Stimulated activated CD8-positive, alpha-beta memory T cell treated with anti-CD3 and anti-CD28 coated beads, Interleukin-12 subunit alpha, Interleukin-12 subunit beta, amount 100 ng/mL, for 24 hours (primary cell): ENCODE results near the gene NLRP6.
"Not testable (repeated sequence)": the region's sequence is repeated elsewhere in the genome, so short reads cannot be mapped to it uniquely, and the experiment has no call there.

ENCODE experiments used
- DNase-seq: peaks from one replicate; pipeline ENCODE4 v3.0.0-alpha.2; 2020; ENCODE audit errors: extremely low read depth

NLRP6 gene

GRCh38 chr11:256952-257737 is 21.1 kb upstream of the NLRP6 start:
- DNase-seq: no peak

GRCh38 chr11:257766-258493 is 20.3 kb upstream of the NLRP6 start:
- no peak for DNase-seq

- DNase-seq: no peak
Measured at GRCh38 chr11:259413-259812, 18.8 kb upstream of the NLRP6 start.

- DNase-seq: no peak
Measured at GRCh38 chr11:261624-262023, 16.6 kb upstream of the NLRP6 start.

- no peak for DNase-seq
Measured at GRCh38 chr11:266676-267439, 11.3 kb upstream of the NLRP6 start.

GRCh38 chr11:267491-267994 is 10.7 kb upstream of the NLRP6 start:
- DNase-seq: no peak

- not testable (repeated sequence) for DNase-seq
Measured at GRCh38 chr11:268716-269145, 9.5 kb upstream of the NLRP6 start.

- no peak for DNase-seq
Measured at GRCh38 chr11:269146-269890, 8.9 kb upstream of the NLRP6 start.

- DNase-seq: no peak
Measured at GRCh38 chr11:270451-271318, 7.5 kb upstream of the NLRP6 start.

GRCh38 chr11:271319-271715 is 6.9 kb upstream of the NLRP6 start:
- no peak for DNase-seq

GRCh38 chr11:272195-272930 is 5.8 kb upstream of the NLRP6 start:
- DNase-seq: no peak

- no peak for DNase-seq
Measured at GRCh38 chr11:272931-273198, 5.3 kb upstream of the NLRP6 start.

- no peak for DNase-seq
Measured at GRCh38 chr11:276219-276618, 2.0 kb upstream of the NLRP6 start.

- DNase-seq: no peak
Measured at GRCh38 chr11:279040-279965, 1.1 kb downstream of the NLRP6 start.

GRCh38 chr11:279966-280705 is 1.9 kb downstream of the NLRP6 start:
- no peak for DNase-seq

GRCh38 chr11:280706-281485 is 2.7 kb downstream of the NLRP6 start:
- no peak for DNase-seq

- no peak for DNase-seq
Measured at GRCh38 chr11:281486-282161, 3.4 kb downstream of the NLRP6 start.
